Choroid plexus epithelial cell (primary cell): ENCODE data around the gene BCL2L14.

Source experiments
- DNase-seq: peaks from one replicate; pipeline ENCODE4 v3.0.0-alpha.2; 2010; ENCODE audit warnings: low read depth
- H3K4me3 ChIP-seq: 2 replicates; pipeline ENCODE4 v1.5.1; 2011; ENCODE audit warnings: low read depth, mild to moderate bottlenecking, control low read depth, low read length, moderate library complexity
- TF ChIP-seq, protein P1 (sequence below): conservative IDR thresholded peaks from 2 replicates; pipeline ENCODE4 v1.5.1; 2011; ENCODE audit warnings: low read depth, mild to moderate bottlenecking, control low read depth, inconsistent platforms, low read length, moderate library complexity

Gene BCL2L14

DNA sequence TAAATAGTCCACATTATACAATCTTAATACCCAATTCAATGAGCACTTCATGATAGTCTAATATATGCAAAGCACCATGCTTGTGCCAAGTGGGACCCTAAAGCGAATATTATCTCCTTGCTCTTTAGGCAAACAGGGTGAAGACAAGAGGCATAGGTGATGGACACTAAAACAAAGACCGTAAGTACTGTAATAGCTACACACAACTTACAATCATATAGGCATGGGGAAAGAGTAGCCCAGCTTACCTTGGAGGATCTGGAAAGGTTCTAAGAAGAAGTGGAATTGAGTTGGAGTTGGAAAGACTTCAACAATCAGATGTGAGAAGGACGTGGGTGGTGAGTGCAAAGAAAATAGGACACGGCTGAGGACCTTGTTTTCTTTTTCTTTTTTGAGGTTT is 19.1 kb upstream of the BCL2L14 start:
- no peak for DNase-seq
- TF ChIP-seq, protein P1, sequence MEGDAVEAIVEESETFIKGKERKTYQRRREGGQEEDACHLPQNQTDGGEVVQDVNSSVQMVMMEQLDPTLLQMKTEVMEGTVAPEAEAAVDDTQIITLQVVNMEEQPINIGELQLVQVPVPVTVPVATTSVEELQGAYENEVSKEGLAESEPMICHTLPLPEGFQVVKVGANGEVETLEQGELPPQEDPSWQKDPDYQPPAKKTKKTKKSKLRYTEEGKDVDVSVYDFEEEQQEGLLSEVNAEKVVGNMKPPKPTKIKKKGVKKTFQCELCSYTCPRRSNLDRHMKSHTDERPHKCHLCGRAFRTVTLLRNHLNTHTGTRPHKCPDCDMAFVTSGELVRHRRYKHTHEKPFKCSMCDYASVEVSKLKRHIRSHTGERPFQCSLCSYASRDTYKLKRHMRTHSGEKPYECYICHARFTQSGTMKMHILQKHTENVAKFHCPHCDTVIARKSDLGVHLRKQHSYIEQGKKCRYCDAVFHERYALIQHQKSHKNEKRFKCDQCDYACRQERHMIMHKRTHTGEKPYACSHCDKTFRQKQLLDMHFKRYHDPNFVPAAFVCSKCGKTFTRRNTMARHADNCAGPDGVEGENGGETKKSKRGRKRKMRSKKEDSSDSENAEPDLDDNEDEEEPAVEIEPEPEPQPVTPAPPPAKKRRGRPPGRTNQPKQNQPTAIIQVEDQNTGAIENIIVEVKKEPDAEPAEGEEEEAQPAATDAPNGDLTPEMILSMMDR: no peak
- no peak overlapping the region for H3K4me3 ChIP-seq

DNA sequence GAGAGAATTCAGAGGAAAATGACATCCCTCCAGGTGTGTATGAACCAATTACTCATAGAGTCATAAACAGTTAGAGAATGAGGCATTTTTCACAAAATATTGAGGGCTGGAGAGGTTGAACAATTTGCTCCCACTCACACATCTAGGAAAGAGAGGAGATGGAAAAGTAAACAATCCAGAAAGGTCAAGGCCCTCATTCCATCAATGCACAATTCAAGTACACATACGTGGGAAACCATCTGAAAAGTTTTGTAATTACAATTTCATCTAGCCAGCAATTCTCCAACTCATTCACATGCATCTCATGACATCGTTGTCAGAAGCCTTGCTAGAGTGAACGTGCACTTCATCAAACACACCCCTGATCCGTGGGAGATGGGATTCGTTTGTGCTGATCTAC is 15.7 kb upstream of the BCL2L14 start:
- H3K4me3 ChIP-seq: no peak overlapping the region
- no peak for DNase-seq
- TF ChIP-seq, protein P1: no peak

DNA sequence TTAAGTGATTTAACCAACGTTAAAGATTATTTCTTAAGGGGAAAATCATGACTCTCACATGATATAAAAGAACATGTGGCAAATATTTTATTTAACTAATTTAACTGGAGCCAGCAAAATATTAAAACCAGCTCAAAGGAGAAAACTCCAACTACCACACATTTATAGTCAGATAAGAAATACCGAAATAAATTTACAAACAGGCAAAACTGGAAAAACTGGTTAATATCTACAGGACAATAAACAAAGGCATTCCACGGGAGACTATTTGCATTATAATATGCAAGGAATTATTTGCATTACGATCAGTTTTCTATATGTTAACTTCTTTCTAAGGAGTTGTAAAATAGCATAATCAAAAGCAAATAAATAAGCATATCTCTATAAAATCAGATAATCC is 13.8 kb upstream of the BCL2L14 start:
- TF ChIP-seq, protein P1: no peak
- no peak overlapping the region for H3K4me3 ChIP-seq
- no peak for DNase-seq

DNA sequence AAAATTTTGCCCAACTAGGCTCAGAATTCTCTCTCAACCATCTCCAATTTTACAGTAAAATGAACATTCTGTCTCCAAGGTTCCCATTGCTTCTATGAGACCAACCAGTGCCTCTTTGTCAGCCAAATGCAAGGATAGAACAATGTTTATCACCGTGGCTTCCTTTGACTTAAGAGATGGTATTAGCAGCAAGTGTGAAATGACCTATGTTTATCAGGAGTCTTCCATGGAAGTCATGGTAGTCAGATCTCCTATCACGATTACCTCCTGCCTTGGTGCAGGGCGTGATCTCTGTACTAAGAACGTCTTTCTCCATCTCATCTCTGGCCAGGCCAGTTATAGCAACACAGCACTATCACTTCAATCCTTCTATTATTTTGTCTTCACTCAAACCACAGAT is 6.1 kb upstream of the BCL2L14 start:
- H3K4me3 ChIP-seq: no peak overlapping the region
- no peak for DNase-seq
- TF ChIP-seq, protein P1: no peak

DNA sequence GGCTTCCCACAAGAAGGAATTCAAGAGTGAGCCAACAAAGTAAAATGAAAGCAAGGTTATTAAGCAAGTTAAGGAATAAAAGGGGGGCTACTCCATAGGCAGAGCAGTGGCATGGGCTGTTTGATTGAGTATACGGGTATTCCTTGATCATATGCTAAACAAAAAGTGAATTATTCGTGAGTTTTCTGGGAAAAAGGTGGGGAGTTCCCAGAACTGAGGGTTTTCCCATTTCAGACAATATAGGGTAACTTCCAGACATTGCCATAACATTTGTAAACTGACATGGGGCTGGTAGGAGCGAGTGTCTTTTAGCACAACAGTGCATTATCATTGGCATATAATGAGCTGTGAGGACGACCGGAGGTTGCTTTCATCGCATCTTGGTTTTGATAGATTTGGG is 2.0 kb upstream of the BCL2L14 start:
- no peak overlapping the region for H3K4me3 ChIP-seq
- DNase-seq: no peak
- TF ChIP-seq, protein P1: no peak

DNA sequence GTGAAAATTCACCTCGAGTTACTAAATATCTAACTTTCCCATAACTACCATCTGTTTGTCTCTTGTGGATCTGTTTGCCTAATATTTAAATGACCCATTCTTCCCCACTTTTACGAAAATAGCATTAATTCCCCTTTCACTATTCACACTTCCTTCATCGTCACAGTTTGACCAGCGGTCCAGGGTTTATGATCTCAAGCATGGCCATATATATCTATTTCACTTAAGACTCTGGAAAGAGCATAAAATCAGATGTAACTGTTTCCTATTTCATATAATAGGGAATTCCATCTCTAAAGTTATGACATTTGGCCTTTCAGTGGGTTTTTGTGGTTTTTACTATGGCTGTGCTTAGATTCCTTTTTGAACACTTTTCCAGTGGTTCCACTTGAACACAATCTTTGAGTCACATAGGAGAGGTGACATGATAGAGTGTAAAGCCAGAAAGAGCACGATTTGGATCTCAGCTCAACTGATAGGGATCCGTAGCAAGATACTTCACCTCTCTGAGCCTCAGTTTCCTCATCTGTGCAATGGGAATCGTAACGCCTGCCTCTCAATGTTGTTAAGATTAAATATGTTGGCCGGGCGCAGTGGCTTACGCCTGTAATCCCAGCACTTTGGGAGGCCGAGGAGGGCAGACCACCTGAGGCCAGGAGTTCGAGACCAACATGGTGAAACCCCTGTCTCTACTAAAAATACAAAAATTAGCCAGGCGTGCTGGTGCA is 754 bp upstream of the BCL2L14 start:
- no peak for DNase-seq
- TF ChIP-seq, protein P1: no peak
- no peak overlapping the region for H3K4me3 ChIP-seq

DNA sequence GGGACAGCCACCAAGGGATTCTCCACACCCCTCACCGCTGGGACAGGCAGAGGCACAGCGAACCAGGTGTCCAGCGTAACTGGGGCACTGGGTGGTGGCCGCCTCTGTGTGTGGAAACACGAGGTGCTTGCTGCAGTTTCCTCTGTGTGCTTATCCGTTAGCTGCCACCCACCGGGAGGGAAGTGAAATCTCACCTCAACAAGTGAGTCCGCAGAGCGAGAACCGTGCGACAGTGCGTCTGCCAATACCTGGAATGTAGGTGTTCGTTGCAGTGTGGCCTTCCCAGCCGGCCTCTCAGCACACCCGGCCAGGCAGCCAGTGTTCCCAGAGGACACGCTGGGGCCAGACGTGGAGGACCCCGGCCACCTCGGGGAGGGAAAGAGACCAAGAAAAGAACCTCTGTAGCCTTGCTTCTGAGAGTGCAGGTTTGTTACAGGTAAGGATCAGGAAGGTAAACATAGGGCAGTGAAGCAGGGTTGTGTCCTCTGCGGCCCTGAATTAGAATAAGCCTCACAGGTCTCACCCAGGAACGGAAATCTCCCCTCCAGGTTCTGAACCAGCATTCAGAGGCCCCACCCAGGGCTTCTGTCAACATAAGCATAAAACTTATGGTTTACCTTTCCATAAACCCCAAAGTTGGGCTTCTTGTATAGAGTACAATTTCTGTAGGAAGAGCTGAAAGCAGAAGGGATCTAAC is 1.5 kb downstream of the BCL2L14 start:
- no peak overlapping the region for H3K4me3 ChIP-seq
- TF ChIP-seq, protein P1: no peak

More for the DNA sequence above, 1.5 kb downstream of the BCL2L14 start:
- DNase-seq: no peak
